Stimulated activated naive CD8-positive, alpha-beta T cell treated with anti-CD3 and anti-CD28 coated beads, Interleukin-15, amount 100 ng/mL, for 72 hours (primary cell): ENCODE results near the gene PHACTR1.

Source experiments
- ATAC-seq: fragments of 150-1000 bp; cut with Tn5 transposase; 2 replicates; pipeline ENCODE4 v1.10.0; 2021; ENCODE audit warnings: mild to moderate bottlenecking, moderate library complexity
- DNase-seq, 2 donors: peaks; one replicate each; pipeline ENCODE4 v3.0.0; 2021 to 2022
- H3K27ac Mint-ChIP-seq, 2 donors: one replicate each; pipeline ENCODE4 v1.8.0; 2022; ENCODE audit warnings: mild to moderate bottlenecking in 2 of 2, mixed read lengths in 2 of 2, moderate library complexity in 2 of 2
- H3K27me3 Mint-ChIP-seq: one replicate; pipeline ENCODE4 v1.8.0; 2022; ENCODE audit warnings: mixed read lengths
- H3K4me1 Mint-ChIP-seq: one replicate; pipeline ENCODE4 v1.8.0; 2022; ENCODE audit warnings: mild to moderate bottlenecking, mixed read lengths
- H3K4me3 Mint-ChIP-seq, 2 donors: one replicate each; pipeline ENCODE4 v1.8.0; 2022; ENCODE audit warnings: mild to moderate bottlenecking in 2 of 2, mixed read lengths in 2 of 2, moderate library complexity in 1 of 2
- H3K9me3 Mint-ChIP-seq, 2 donors: one replicate each; pipeline ENCODE4 v1.8.0; 2022; ENCODE audit warnings: mixed read lengths in 2 of 2

Gene PHACTR1

GRCh38 chr6:12811519-12811918 lies 95.0 kb downstream of the PHACTR1 start:
- ATAC-seq (no peak), DNase-seq (no peak)
- peaks cover 11% of the 10 kb centered on the region for H3K27me3 Mint-ChIP-seq
- H3K4me1 Mint-ChIP-seq, result no peaks in the 10 kb centered on the region
- no peak overlapping the region for H3K4me3 Mint-ChIP-seq
- no peaks in the 10 kb centered on the region for H3K9me3 Mint-ChIP-seq
- no peak overlapping the region for H3K27ac Mint-ChIP-seq

GRCh38 chr6:12813321-12813720 lies 96.8 kb downstream of the PHACTR1 start:
- H3K4me3 Mint-ChIP-seq, result no peak overlapping the region

GRCh38 chr6:12814015-12814414 lies 97.4 kb downstream of the PHACTR1 start:
- no peak overlapping the region for H3K27ac Mint-ChIP-seq
- H3K4me1 Mint-ChIP-seq, result no peaks in the 10 kb centered on the region
- DNase-seq (no peak), ATAC-seq (no peak)
- H3K9me3 Mint-ChIP-seq, result no peaks in the 10 kb centered on the region
- no peak overlapping the region for H3K4me3 Mint-ChIP-seq
- peaks cover 11% of the 10 kb centered on the region for H3K27me3 Mint-ChIP-seq

More at GRCh38 chr6:12813321-12813720, 96.8 kb downstream of the PHACTR1 start:
- Mint-ChIP-seq H3K27me3 (peaks cover 11% of the 10 kb centered on the region), H3K27ac (no peak overlapping the region), H3K4me1 (no peaks in the 10 kb centered on the region), H3K9me3 (no peaks in the 10 kb centered on the region)
- no peak for DNase-seq
- no peak for ATAC-seq

GRCh38 chr6:12815089-12815488 lies 98.5 kb downstream of the PHACTR1 start:
- Mint-ChIP-seq H3K4me3 (no peak overlapping the region), H3K27me3 (peaks cover 11% of the 10 kb centered on the region), H3K9me3 (no peaks in the 10 kb centered on the region), H3K4me1 (no peaks in the 10 kb centered on the region), H3K27ac (no peak overlapping the region)
- ATAC-seq (no peak), DNase-seq (no peak)

GRCh38 chr6:12815884-12816600 lies 99.5 kb downstream of the PHACTR1 start:
- H3K4me1 Mint-ChIP-seq, result no peaks in the 10 kb centered on the region
- no peak overlapping the region for H3K4me3 Mint-ChIP-seq
- ATAC-seq (no peak), DNase-seq (no peak)
- H3K27me3 Mint-ChIP-seq, result peaks cover 11% of the 10 kb centered on the region
- H3K27ac Mint-ChIP-seq, result no peak overlapping the region
- no peaks in the 10 kb centered on the region for H3K9me3 Mint-ChIP-seq

- Mint-ChIP-seq H3K4me1 (no peaks in the 10 kb centered on the region), H3K4me3 (no peak overlapping the region), H3K9me3 (no peaks in the 10 kb centered on the region), H3K27me3 (peaks cover 24% of the 10 kb centered on the region), H3K27ac (no peak overlapping the region)
- no peak for DNase-seq
- no peak for ATAC-seq
Measured at GRCh38 chr6:12818324-12818723, 101.8 kb downstream of the PHACTR1 start.

- Mint-ChIP-seq H3K4me1 (no peaks in the 10 kb centered on the region), H3K9me3 (no peaks in the 10 kb centered on the region), H3K27me3 (peaks cover 13% of the 10 kb centered on the region), H3K27ac (no peak overlapping the region), H3K4me3 (no peak overlapping the region)
- DNase-seq (no peak), ATAC-seq (no peak)
Measured at GRCh38 chr6:12823847-12824246, 107.3 kb downstream of the PHACTR1 start.

- no peaks in the 10 kb centered on the region for H3K4me1 Mint-ChIP-seq
- DNase-seq (no peak), ATAC-seq (no peak)
- peaks cover 13% of the 10 kb centered on the region for H3K27me3 Mint-ChIP-seq
- H3K9me3 Mint-ChIP-seq, result no peaks in the 10 kb centered on the region
- H3K4me3 Mint-ChIP-seq, result no peak overlapping the region
- no peak overlapping the region for H3K27ac Mint-ChIP-seq
Measured at GRCh38 chr6:12826584-12826983, 110.0 kb downstream of the PHACTR1 start.

- H3K4me1 Mint-ChIP-seq, result no peaks in the 10 kb centered on the region
- H3K27ac Mint-ChIP-seq, result no peak overlapping the region
- no peak overlapping the region for H3K4me3 Mint-ChIP-seq
- H3K27me3 Mint-ChIP-seq, result no peaks in the 10 kb centered on the region
- ATAC-seq, result no peak
- DNase-seq, result no peak
- H3K9me3 Mint-ChIP-seq, result no peaks in the 10 kb centered on the region
Measured at GRCh38 chr6:12827921-12828320, 111.4 kb downstream of the PHACTR1 start.

GRCh38 chr6:12832226-12832735 lies 115.7 kb downstream of the PHACTR1 start:
- peaks cover 11% of the 10 kb centered on the region for H3K27me3 Mint-ChIP-seq
- H3K9me3 Mint-ChIP-seq, result peaks cover 0 to 8% of the 10 kb centered on the region in 2 donors
- no peaks in the 10 kb centered on the region for H3K4me1 Mint-ChIP-seq
- H3K27ac Mint-ChIP-seq, result no peak overlapping the region
- no peak for DNase-seq
- no peak overlapping the region for H3K4me3 Mint-ChIP-seq
- no peak for ATAC-seq

- Mint-ChIP-seq H3K9me3 (peaks cover 0 to 15% of the 10 kb centered on the region in 2 donors), H3K27ac (no peak overlapping the region), H3K27me3 (peaks cover 11% of the 10 kb centered on the region), H3K4me3 (no peak overlapping the region), H3K4me1 (no peaks in the 10 kb centered on the region)
- DNase-seq (no peak), ATAC-seq (no peak)
Measured at GRCh38 chr6:12836009-12836408, 119.4 kb downstream of the PHACTR1 start.

- peaks cover 0 to 13% of the 10 kb centered on the region in 2 donors for H3K9me3 Mint-ChIP-seq
- no peaks in the 10 kb centered on the region for H3K4me1 Mint-ChIP-seq
- no peak overlapping the region for H3K27ac Mint-ChIP-seq
- DNase-seq (no peak), ATAC-seq (no peak)
- no peaks in the 10 kb centered on the region for H3K27me3 Mint-ChIP-seq
- no peak overlapping the region for H3K4me3 Mint-ChIP-seq
Measured at GRCh38 chr6:12841619-12842018, 125.1 kb downstream of the PHACTR1 start.

GRCh38 chr6:12842114-12842513 lies 125.5 kb downstream of the PHACTR1 start:
- Mint-ChIP-seq H3K9me3 (peaks cover 0 to 8% of the 10 kb centered on the region in 2 donors), H3K4me3 (no peak overlapping the region), H3K27ac (no peak overlapping the region), H3K4me1 (no peaks in the 10 kb centered on the region), H3K27me3 (no peaks in the 10 kb centered on the region)
- ATAC-seq, result no peak
- no peak for DNase-seq

- ATAC-seq (no peak), DNase-seq (no peak)
- Mint-ChIP-seq H3K4me1 (no peaks in the 10 kb centered on the region), H3K27ac (no peak overlapping the region), H3K9me3 (peaks cover 0 to 5% of the 10 kb centered on the region in 2 donors), H3K4me3 (no peak overlapping the region), H3K27me3 (no peaks in the 10 kb centered on the region)
Measured at GRCh38 chr6:12842658-12843057, 126.1 kb downstream of the PHACTR1 start.

GRCh38 chr6:12844284-12845223 lies 128.0 kb downstream of the PHACTR1 start:
- H3K4me3 Mint-ChIP-seq, result no peak overlapping the region
- no peak for ATAC-seq
- no peak for DNase-seq

More at GRCh38 chr6:12844284-12845223, 128.0 kb downstream of the PHACTR1 start:
- Mint-ChIP-seq H3K9me3 (no peaks in the 10 kb centered on the region), H3K27ac (no peak overlapping the region), H3K4me1 (no peaks in the 10 kb centered on the region), H3K27me3 (no peaks in the 10 kb centered on the region)
